Esophagus muscularis mucosa (tissue), 4 donors: ENCODE data around the gene DNAJC21. TPM values are rescaled to one million over a fixed set of nuclear protein-coding genes. Genes with fewer than 3 reads are reported as not detected.
"Not testable (repeated sequence)": the region's sequence is repeated elsewhere in the genome, so short reads cannot be mapped to it uniquely, and the experiment has no call there.

ENCODE experiments used
- DNase-seq: peaks from one replicate; pipeline ENCODE4 v3.0.0-alpha.2; 2017; ENCODE audit errors: extremely low spot score
- H3K27ac ChIP-seq, 4 donors: fragments of 200-600 bp; sonication (generic); replicated peaks in 1 of 4; 1 replicate in 3 of 4; 2 replicates in 1 of 4; pipeline ENCODE4 v1.5.1; 2016 to 2019; ENCODE audit warnings: mild to moderate bottlenecking in 1 of 4
- H3K27me3 ChIP-seq, 4 donors: fragments of 200-600 bp; sonication (generic); one replicate each; pipeline versions ENCODE4 v1.5.1 to v1.6.0; 2016 to 2019
- H3K36me3 ChIP-seq, 4 donors: fragments of 200-600 bp; sonication (generic); one replicate each; pipeline ENCODE4 v1.5.1; 2016 to 2019
- H3K4me1 ChIP-seq, 4 donors: fragments of 200-600 bp; sonication (generic); one replicate each; pipeline ENCODE4 v1.5.1; 2016 to 2019
- H3K4me3 ChIP-seq, 4 donors: fragments of 200-600 bp; sonication (generic); 1 replicate in 2 of 4; 2 replicates in 2 of 4; pipeline ENCODE4 v1.5.1; 2016 to 2019; ENCODE audit warnings: mild to moderate bottlenecking in 4 of 4, moderate library complexity in 1 of 4
- H3K9me3 ChIP-seq, 4 donors: fragments of 200-600 bp; sonication (generic); 1 replicate in 3 of 4; 2 replicates in 1 of 4; pipeline ENCODE4 v1.5.1; 2016 to 2019
- EP300 ChIP-seq: sonication (generic); formaldehyde crosslinking; IDR thresholded peaks from one replicate; pipeline ENCODE4 v1.6.1; 2017; ENCODE audit warnings: antibody characterized with exemption
- POLR2A ChIP-seq: fragments of 450-650 bp; IDR thresholded peaks from one replicate; pipeline ENCODE4 v1.6.1; 2017; ENCODE audit warnings: antibody characterized with exemption, moderate library complexity, mild to moderate bottlenecking, low read depth
- POLR2AphosphoS5 ChIP-seq, 2 donors: sonication (generic); formaldehyde crosslinking; IDR thresholded peaks; one replicate each; pipeline ENCODE4 v1.6.1; 2017; ENCODE audit warnings: antibody characterized with exemption in 2 of 2
- WGBS: methylation state at CpG from one replicate; pipeline ENCODE4 v1.1.5; 2018; 5-methylcytosine and 5-hydroxymethylcytosine counted together
- intact Hi-C: fragments of 100-400 bp; cut with DNase I; formaldehyde crosslinking; loops from one replicate; pipeline ENCODE4 v1.15.1; 2023
- total RNA-seq, 4 donors: library from RNA; depleted of rRNA; stranded (reverse); fragments of >200 nt; gene quantifications; one replicate each; pipeline versions ENCODE4 v1.1.0 to v1.2.1, GENCODE V29; 2016
- TF ChIP-seq, protein P1 (sequence below), 3 experiments: fragments of 200-600 bp in 2 of 3; fragments of 450-650 bp in 1 of 3; sonication (generic) in 2 of 3; IDR thresholded peaks; one replicate each; pipeline ENCODE4 v1.5.1; 2017 to 2019; ENCODE audit warnings: antibody characterized with exemption in 3 of 3, mild to moderate bottlenecking in 2 of 3, moderate library complexity in 1 of 3

DNAJC21 gene
- total RNA-seq, 4 donors from 2014 or later: 54.5 to 85.6 (median 61.5) TPM

DNA sequence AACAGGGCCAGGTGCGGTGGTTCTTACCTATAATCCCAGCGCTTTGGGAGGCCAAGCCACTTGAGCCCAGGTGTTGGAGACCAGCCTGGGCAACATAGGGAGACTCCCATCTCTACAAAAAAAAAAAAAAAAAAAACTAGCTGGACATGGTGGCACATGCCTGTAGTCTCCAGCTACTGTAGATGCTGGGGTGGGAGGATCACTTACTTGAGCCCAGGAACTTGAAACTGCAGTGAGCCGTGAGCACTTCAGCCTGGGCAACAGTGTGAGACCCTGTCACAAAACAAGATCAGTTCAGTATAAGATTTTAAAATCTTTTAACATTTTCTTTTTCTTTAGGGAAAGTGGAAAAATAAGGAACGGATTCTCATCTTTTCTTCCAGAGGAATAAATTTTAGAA, 11.3 kb upstream of the DNAJC21 start:
- 91% methylated on average over 4 of the region's 4 CpGs for WGBS
- no peak overlapping the region for H3K4me3 ChIP-seq
- intact Hi-C loops: no loop called here

DNA sequence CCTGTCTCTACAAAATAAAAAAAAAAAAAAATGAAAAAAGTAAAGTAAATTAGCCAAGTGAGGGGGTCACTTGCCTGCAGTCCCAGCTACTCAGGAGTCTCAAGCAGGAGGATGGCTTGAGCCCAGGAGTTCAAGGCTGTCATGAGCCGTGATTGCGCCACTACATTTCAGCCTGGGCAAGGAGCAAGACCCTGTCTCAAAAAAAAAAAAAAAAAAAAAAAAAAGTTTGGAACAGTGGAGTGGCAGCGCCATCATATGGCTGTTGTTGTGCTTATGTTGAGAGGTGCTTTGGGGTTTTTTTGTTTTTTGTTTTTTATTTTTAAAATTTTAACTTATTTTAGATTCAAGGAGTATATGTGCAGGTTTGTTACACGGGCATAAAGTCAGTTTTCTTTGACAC, 10.3 kb upstream of the DNAJC21 start:
- peaks cover 27 to 40% (median 34%) of the 10 kb centered on the region in 4 donors for H3K4me1 ChIP-seq
- peaks cover 9 to 51% (median 42%) of the 10 kb centered on the region in 4 donors for H3K36me3 ChIP-seq
- H3K9me3 ChIP-seq: no peaks in the 10 kb centered on the region
- TF ChIP-seq, protein P1, sequence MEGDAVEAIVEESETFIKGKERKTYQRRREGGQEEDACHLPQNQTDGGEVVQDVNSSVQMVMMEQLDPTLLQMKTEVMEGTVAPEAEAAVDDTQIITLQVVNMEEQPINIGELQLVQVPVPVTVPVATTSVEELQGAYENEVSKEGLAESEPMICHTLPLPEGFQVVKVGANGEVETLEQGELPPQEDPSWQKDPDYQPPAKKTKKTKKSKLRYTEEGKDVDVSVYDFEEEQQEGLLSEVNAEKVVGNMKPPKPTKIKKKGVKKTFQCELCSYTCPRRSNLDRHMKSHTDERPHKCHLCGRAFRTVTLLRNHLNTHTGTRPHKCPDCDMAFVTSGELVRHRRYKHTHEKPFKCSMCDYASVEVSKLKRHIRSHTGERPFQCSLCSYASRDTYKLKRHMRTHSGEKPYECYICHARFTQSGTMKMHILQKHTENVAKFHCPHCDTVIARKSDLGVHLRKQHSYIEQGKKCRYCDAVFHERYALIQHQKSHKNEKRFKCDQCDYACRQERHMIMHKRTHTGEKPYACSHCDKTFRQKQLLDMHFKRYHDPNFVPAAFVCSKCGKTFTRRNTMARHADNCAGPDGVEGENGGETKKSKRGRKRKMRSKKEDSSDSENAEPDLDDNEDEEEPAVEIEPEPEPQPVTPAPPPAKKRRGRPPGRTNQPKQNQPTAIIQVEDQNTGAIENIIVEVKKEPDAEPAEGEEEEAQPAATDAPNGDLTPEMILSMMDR (IDR thresholded peaks at IDR 0.05): no peak
- TF ChIP-seq POLR2AphosphoS5 (IDR thresholded peaks at IDR 0.05) (no peak), EP300 (no peak)
- intact Hi-C loops: no loop called here
- no peak overlapping the region for H3K4me3 ChIP-seq
- H3K27ac ChIP-seq: no peak overlapping the region
- DNase-seq: no peak
- H3K27me3 ChIP-seq: no peaks in the 10 kb centered on the region
- 87% methylated on average over 4 of the region's 4 CpGs for WGBS

More for the DNA sequence above, 11.3 kb upstream of the DNAJC21 start:
- Histone ChIP-seq H3K36me3 (peaks cover 2 to 40% (median 32%) of the 10 kb centered on the region in 4 donors), H3K9me3 (no peaks in the 10 kb centered on the region), H3K4me1 (peaks cover 25 to 42% (median 37%) of the 10 kb centered on the region in 4 donors), H3K27ac (no peak overlapping the region), H3K27me3 (no peaks in the 10 kb centered on the region)
- no peak for DNase-seq
- TF ChIP-seq POLR2A (no peak), EP300 (no peak), POLR2AphosphoS5 (IDR thresholded peaks at IDR 0.05) (no peak)
- TF ChIP-seq, protein P1 (IDR thresholded peaks at IDR 0.05): no peak

DNA sequence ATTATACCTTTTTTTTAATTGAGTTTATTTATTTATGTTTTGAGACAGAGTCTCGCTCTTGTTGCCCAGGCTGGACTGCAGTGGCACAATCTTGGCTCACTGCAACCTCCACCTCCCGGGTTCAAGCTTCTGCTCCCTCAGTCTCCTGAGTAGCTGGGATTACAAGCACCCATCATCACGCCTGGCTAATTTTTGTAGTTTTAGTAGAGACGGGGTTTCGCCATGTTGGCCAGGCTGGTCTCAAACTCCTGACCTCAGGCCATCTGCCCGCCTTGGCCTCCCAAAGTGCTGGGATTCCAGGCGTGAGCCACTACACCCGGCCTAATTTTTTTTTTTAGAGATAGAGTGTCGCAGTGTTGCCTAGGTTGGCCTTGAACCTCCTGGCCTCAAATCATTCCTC, 6.1 kb upstream of the DNAJC21 start:
- not testable (repeated sequence) for H3K9me3 ChIP-seq, H3K4me3 ChIP-seq, DNase-seq, H3K27me3 ChIP-seq
- peaks cover 15 to 80% (median 69%) of the 10 kb centered on the region in 4 donors for H3K36me3 ChIP-seq
- intact Hi-C loops: loop anchor here (10.0 kb wide), 1 partner anchor 918 kb away; the partner anchor contains the start of gene AMACR
- WGBS: 99% methylated on average over 9 of the region's 9 CpGs
- peaks cover 9 to 14% (median 10%) of the 10 kb centered on the region in 4 donors for H3K4me1 ChIP-seq
- peak overlapping the region in 3 of 4 donors; percentile 20 to 56 (median 48) for H3K27ac ChIP-seq

DNA sequence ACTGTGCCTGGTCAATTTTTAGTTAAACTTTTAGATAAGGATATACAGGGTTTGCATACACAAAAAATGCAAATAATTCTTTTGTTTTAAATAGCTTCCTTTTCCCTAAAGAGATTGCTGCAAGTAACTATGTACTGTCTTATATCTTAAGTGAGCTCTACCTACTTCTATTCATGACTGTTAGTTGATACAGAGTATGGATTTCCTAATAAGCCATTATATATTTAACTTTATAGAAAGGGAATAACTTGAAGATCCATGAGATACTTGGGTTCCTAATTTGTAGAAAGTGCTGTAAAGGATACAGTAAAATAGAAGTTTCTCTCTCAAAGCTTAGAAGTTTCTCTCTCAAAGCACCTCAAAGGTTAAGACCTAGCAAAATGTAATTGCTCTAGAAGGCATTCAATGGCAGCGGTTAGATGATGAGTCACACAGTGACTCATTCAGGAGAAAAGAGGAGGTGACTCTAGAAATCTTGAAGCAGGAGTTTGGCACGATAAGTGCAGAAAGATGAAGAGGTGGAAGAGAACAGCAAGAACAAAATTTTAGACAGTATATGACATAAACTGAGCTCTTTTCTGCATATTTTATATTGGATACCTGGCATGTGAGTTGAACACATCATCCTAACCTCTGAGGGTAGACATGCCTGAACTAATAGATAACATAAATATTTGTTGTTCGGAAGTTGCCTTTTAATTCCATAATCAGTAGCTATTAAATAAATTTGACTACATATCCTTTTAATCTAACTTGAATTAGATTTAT, 5.5 kb upstream of the DNAJC21 start:
- no peak for DNase-seq
- intact Hi-C loops: loop anchor here (10.0 kb wide), 1 partner anchor 919 kb away; the partner anchor contains the start of gene AMACR
- TF ChIP-seq EP300 (no peak), POLR2AphosphoS5 (IDR thresholded peaks at IDR 0.05) (peak; percentile 17 to 55), POLR2A (no peak)
- no peaks in the 10 kb centered on the region for H3K27me3 ChIP-seq
- H3K36me3 ChIP-seq: peaks cover 15 to 79% (median 67%) of the 10 kb centered on the region in 4 donors
- no peak overlapping the region for H3K4me3 ChIP-seq
- 37% methylated on average over 3 of the region's 3 CpGs for WGBS
- H3K4me1 ChIP-seq: peaks cover 13 to 20% (median 16%) of the 10 kb centered on the region in 4 donors
- H3K27ac ChIP-seq: peak overlapping the region in 3 of 4 donors; percentile 20 to 56 (median 48)
- no peaks in the 10 kb centered on the region for H3K9me3 ChIP-seq

DNA sequence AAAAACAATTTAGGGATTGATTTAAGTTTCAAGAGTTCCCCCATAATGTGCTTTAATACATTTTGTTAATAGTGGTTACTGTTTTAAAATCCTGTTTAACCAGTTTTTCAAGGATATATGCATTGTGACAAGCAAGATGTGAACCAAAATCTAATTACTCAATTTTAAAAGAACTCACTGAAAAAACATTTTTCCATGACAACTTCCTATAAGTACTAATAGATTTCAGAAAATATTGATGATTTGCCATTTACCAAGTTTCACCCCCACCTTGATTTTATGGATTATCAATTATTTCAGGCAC, 4.9 kb upstream of the DNAJC21 start:
- Histone ChIP-seq H3K4me3 (no peak overlapping the region), H3K27me3 (no peaks in the 10 kb centered on the region), H3K27ac (peak overlapping the region in 3 of 4 donors; percentile 12 to 56 (median 48)), H3K36me3 (peaks cover 15 to 74% (median 66%) of the 10 kb centered on the region in 4 donors), H3K9me3 (no peaks in the 10 kb centered on the region), H3K4me1 (peaks cover 13 to 21% (median 17%) of the 10 kb centered on the region in 4 donors)
- no peak for TF ChIP-seq POLR2AphosphoS5 (IDR thresholded peaks at IDR 0.05)
- DNase-seq: no peak
- intact Hi-C loops: loop anchor here (10.0 kb wide), 1 partner anchor 920 kb away; the partner anchor contains the start of gene AMACR

DNA sequence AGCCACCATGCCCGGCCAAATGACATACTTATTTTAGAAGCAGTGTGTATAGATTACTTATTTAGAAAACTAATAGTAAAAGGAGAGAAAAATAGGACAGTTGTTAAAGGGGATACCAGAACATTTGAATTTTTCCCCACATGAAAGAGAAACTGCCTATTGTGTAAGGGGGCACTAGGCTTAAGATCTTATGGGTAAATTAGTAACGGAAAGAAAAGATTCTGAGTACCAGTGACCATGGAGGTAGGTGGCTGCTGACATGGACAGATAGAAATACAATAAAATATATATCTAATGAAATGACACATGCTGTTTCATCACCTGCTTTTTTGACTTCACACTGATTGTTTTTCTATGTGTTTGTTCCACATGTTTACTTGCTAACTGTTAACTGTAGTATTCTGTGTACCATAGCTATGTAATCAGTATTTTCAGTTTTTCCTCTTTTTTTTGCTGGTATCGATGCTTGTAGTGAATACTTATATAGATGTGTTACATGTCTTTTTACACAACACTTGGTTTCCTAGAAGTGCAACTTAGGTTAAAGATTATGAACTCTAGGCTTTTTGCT, 3.0 kb upstream of the DNAJC21 start:
- Histone ChIP-seq H3K36me3 (peaks cover 15 to 56% (median 53%) of the 10 kb centered on the region in 4 donors), H3K27ac (no peak overlapping the region), H3K4me1 (peaks cover 22 to 32% (median 29%) of the 10 kb centered on the region in 4 donors), H3K4me3 (no peak overlapping the region), H3K27me3 (no peaks in the 10 kb centered on the region), H3K9me3 (no peaks in the 10 kb centered on the region)
- intact Hi-C loops: loop anchor here (10.0 kb wide), 1 partner anchor 922 kb away; the partner anchor contains the start of gene AMACR
- no peak for DNase-seq
- WGBS: 94% methylated on average over 3 of the region's 3 CpGs
- TF ChIP-seq EP300: no peak
- TF ChIP-seq, protein P1 (IDR thresholded peaks at IDR 0.05): no peak
- no peak for TF ChIP-seq POLR2AphosphoS5 (IDR thresholded peaks at IDR 0.05)
- TF ChIP-seq POLR2A: no peak
